PC-3 (cell line): ENCODE measurements around the gene CACTIN. TPM values are rescaled to one million over a fixed set of nuclear protein-coding genes. Genes with fewer than 3 reads are reported as not detected.
"Not testable (repeated sequence)": the region's sequence is repeated elsewhere in the genome, so short reads cannot be mapped to it uniquely, and the experiment has no call there.

Experiments
- ATAC-seq: fragments of 200-7000 bp; cut with Tn5 transposase; 2 replicates; pipeline ENCODE4 v1.9.1; 2020; ENCODE audit warnings: mild to moderate bottlenecking, moderate library complexity
- BruUV-seq: library from RNA; stranded (reverse); fragments of 400-500 nt; replicated peaks from 2 replicates; lab custom pipeline; 2021; lab: Mats Ljungman, UMichigan
- CTCF ChIA-PET: fragments of 300-600 bp; sonication (Branson Sonifier 250); formaldehyde crosslinking; loops from one replicate; lab custom pipeline; 2022; ENCODE audit warnings: antibody characterized with exemption; lab: Charles Lee
- POLR2A ChIA-PET: fragments of 300-600 bp; sonication (Branson Sonifier 250); formaldehyde crosslinking; loops from one replicate; lab custom pipeline; 2022; ENCODE audit warnings: antibody characterized with exemption; ENCODE audit not compliant: unreplicated experiment; lab: Charles Lee
- DNase-seq: peaks from one replicate; pipeline ENCODE4 v3.0.0-alpha.2; 2015
- H2AFZ ChIP-seq: fragments of 300-600 bp; sonication (generic); 2 replicates; pipeline ENCODE4 v1.6.0; 2016; ENCODE audit warnings: antibody characterized with exemption, low read length
- H3F3A ChIP-seq: fragments of 300-600 bp; sonication (generic); one replicate; pipeline ENCODE4 v1.6.0; 2017; ENCODE audit warnings: antibody characterized with exemption, low read length, control low read depth, mild to moderate bottlenecking; ENCODE audit not compliant: unreplicated experiment
- H3K27ac ChIP-seq: fragments of 300-600 bp; sonication (generic); 2 replicates; pipeline ENCODE4 v1.5.1; 2016; ENCODE audit warnings: mild to moderate bottlenecking, low read length
- H3K27me3 ChIP-seq: fragments of 300-600 bp; sonication (generic); 2 replicates; pipeline ENCODE4 v1.6.1; 2016; ENCODE audit warnings: low read length, mixed read lengths
- H3K36me3 ChIP-seq: fragments of 300-600 bp; sonication (generic); 2 replicates; pipeline ENCODE4 v1.6.1; 2016; ENCODE audit warnings: low read depth, mixed run types, low read length, mixed read lengths
- H3K4me1 ChIP-seq: fragments of 300-600 bp; sonication (generic); 2 replicates; pipeline ENCODE4 v1.5.1; 2016; ENCODE audit warnings: low read length; ENCODE audit not compliant: insufficient read depth
- H3K4me2 ChIP-seq: fragments of 300-600 bp; sonication (generic); 2 replicates; pipeline ENCODE4 v1.6.0; 2016; ENCODE audit warnings: low read length
- H3K4me3 ChIP-seq: fragments of 300-600 bp; sonication (generic); 2 replicates; pipeline ENCODE4 v1.5.1; 2016; ENCODE audit warnings: mild to moderate bottlenecking, low read length, mixed read lengths
- H3K79me2 ChIP-seq: fragments of 300-600 bp; sonication (generic); 2 replicates; pipeline ENCODE4 v1.6.1; 2017; ENCODE audit warnings: low read length, mixed read lengths
- H3K9ac ChIP-seq: fragments of 300-600 bp; sonication (generic); 2 replicates; pipeline ENCODE4 v1.6.0; 2016; ENCODE audit warnings: mild to moderate bottlenecking, low read length
- H3K9me2 ChIP-seq: fragments of 300-600 bp; sonication (generic); replicated peaks from 2 replicates; pipeline ENCODE4 v1.6.1; 2016; ENCODE audit warnings: mixed run types, low read length, mixed read lengths
- H3K9me3 ChIP-seq: fragments of 300-600 bp; sonication (generic); 2 replicates; pipeline ENCODE4 v1.6.1; 2016; ENCODE audit warnings: low read length, mixed read lengths
- H4K20me1 ChIP-seq: fragments of 300-600 bp; sonication (generic); 2 replicates; pipeline ENCODE4 v1.6.1; 2016; ENCODE audit warnings: low read length, mixed read lengths
- CTCF ChIP-seq: fragments of 300-600 bp; sonication (generic); conservative IDR thresholded peaks from 2 replicates; pipeline ENCODE4 v1.5.1; 2017; ENCODE audit warnings: antibody characterized with exemption, low read depth, mild to moderate bottlenecking, low read length
- EZH2 ChIP-seq: fragments of 300-600 bp; sonication (generic); IDR thresholded peaks from one replicate; pipeline ENCODE4 v1.6.1; 2017; ENCODE audit warnings: antibody characterized with exemption, mild to moderate bottlenecking, low read length; ENCODE audit not compliant: unreplicated experiment
- EZH2phosphoT487 ChIP-seq: fragments of 300-600 bp; sonication (generic); IDR thresholded peaks from 2 replicates; pipeline ENCODE4 v1.6.1; 2018; ENCODE audit warnings: mild to moderate bottlenecking, antibody characterized with exemption, low read length, borderline replicate concordance
- intact Hi-C: fragments of 100-400 bp; cut with micrococcal nuclease; formaldehyde crosslinking; loops from 2 replicates; pipeline ENCODE4 v1.9.0; 2023
- total RNA-seq: library from RNA; depleted of rRNA; stranded (reverse); fragments of >200 nt; gene quantifications from 2 replicates; pipeline ENCODE4 v1.2.3, GENCODE V29; 2014

CACTIN gene
- total RNA-seq, 1 experiment from 2014 or later: 47.8 TPM

- Histone ChIP-seq H3K9ac (no peak overlapping the region), H2AFZ (no peak overlapping the region), H3K9me2 (no peaks in the 10 kb centered on the region), H3K27me3 (no peaks in the 10 kb centered on the region), H3K9me3 (no peaks in the 10 kb centered on the region), H3K36me3 (no peaks in the 10 kb centered on the region; the same call in 1 of the 2 replicates), H3F3A (no peaks in the 10 kb centered on the region), H3K4me1 (no peaks in the 10 kb centered on the region), H3K4me2 (no peak overlapping the region), H3K4me3 (no peak overlapping the region), H3K79me2 (no peaks in the 10 kb centered on the region), H4K20me1 (no peaks in the 10 kb centered on the region), H3K27ac (no peak overlapping the region)
- ATAC-seq: no peak
- intact Hi-C loops: no loop called here
- ChIA-PET POLR2A (no interaction called here), CTCF (no interaction called here)
- BruUV-seq: no TSS peak
- TF ChIP-seq EZH2phosphoT487 (no peak), CTCF (no peak), EZH2 (no peak)
- DNase-seq: no peak
Measured at GRCh38 chr19:3668331-3669081, 41.9 kb upstream of the CACTIN start.

- Histone ChIP-seq H4K20me1 (no peaks in the 10 kb centered on the region), H2AFZ (no peak overlapping the region), H3F3A (no peaks in the 10 kb centered on the region), H3K4me2 (no peak overlapping the region), H3K9me2 (no peaks in the 10 kb centered on the region), H3K9me3 (no peaks in the 10 kb centered on the region), H3K4me3 (no peak overlapping the region), H3K27me3 (no peaks in the 10 kb centered on the region), H3K9ac (no peak overlapping the region), H3K79me2 (no peaks in the 10 kb centered on the region), H3K4me1 (no peaks in the 10 kb centered on the region), H3K36me3 (no peaks in the 10 kb centered on the region; the same call in 1 of the 2 replicates), H3K27ac (no peak overlapping the region)
- ChIA-PET POLR2A (no interaction called here), CTCF (no interaction called here)
- ATAC-seq: no peak
- intact Hi-C loops: loop anchor here (2.0 kb wide), 1 partner anchor 51 kb away; no protein-coding TSS in a partner anchor
- no TSS peak for BruUV-seq
- no peak for DNase-seq
- TF ChIP-seq EZH2: no peak
- no peak for TF ChIP-seq CTCF
- no peak for TF ChIP-seq EZH2phosphoT487
Measured at GRCh38 chr19:3667766-3668165, 41.2 kb upstream of the CACTIN start.

GRCh38 chr19:3667037-3667638, 40.5 kb upstream of the CACTIN start:
- intact Hi-C loops: loop anchor here (2.0 kb wide), 1 partner anchor 52 kb away; no protein-coding TSS in a partner anchor
- Histone ChIP-seq H3K9ac (no peak overlapping the region), H3K27ac (no peak overlapping the region), H4K20me1 (no peaks in the 10 kb centered on the region), H3K79me2 (no peaks in the 10 kb centered on the region), H3F3A (no peaks in the 10 kb centered on the region), H3K4me2 (no peak overlapping the region), H3K9me3 (no peaks in the 10 kb centered on the region), H2AFZ (no peak overlapping the region), H3K36me3 (no peaks in the 10 kb centered on the region; the same call in 1 of the 2 replicates), H3K9me2 (no peaks in the 10 kb centered on the region), H3K4me1 (no peaks in the 10 kb centered on the region), H3K27me3 (no peaks in the 10 kb centered on the region), H3K4me3 (no peak overlapping the region)
- no peak for DNase-seq
- ChIA-PET CTCF (no interaction called here), POLR2A (no interaction called here)
- ATAC-seq: no peak
- TF ChIP-seq CTCF (no peak), EZH2phosphoT487 (no peak), EZH2 (no peak)
- BruUV-seq: no TSS peak

GRCh38 chr19:3666545-3666856, 39.9 kb upstream of the CACTIN start:
- BruUV-seq, H3K27me3 ChIP-seq, H2AFZ ChIP-seq, H3K27ac ChIP-seq, H4K20me1 ChIP-seq, DNase-seq, H3K9me3 ChIP-seq, H3K9me2 ChIP-seq, H3K4me3 ChIP-seq, H3K9ac ChIP-seq, H3K79me2 ChIP-seq, CTCF ChIA-PET, H3K36me3 ChIP-seq, H3K4me2 ChIP-seq, POLR2A ChIA-PET, H3K4me1 ChIP-seq, H3F3A ChIP-seq, ATAC-seq: not testable (repeated sequence)
- intact Hi-C loops: loop anchor here (2.0 kb wide), 1 partner anchor 52 kb away; no protein-coding TSS in a partner anchor
